HCT116 (cell line): ENCODE results near the gene EPHA6. TPM values are rescaled to one million over a fixed set of nuclear protein-coding genes. Genes with fewer than 3 reads are reported as not detected.

ENCODE experiments used
- ATAC-seq: fragments of 200-7000 bp; cut with Tn5 transposase; 2 replicates; pipeline ENCODE4 v1.9.1; 2020; ENCODE audit warnings: mild to moderate bottlenecking, moderate library complexity
- BruUV-seq: library from RNA; stranded (reverse); fragments of 400-500 nt; replicated peaks from 2 replicates; lab custom pipeline; 2021; lab: Mats Ljungman, UMichigan
- CTCF ChIA-PET: fragments of 300-600 bp; sonication (Branson Sonifier 250); formaldehyde crosslinking; loops from one replicate; lab custom pipeline; 2021; ENCODE audit warnings: antibody characterized with exemption; lab: Charles Lee
- POLR2A ChIA-PET: fragments of 300-600, 350-600 bp; sonication (Branson Sonifier 250); formaldehyde crosslinking; loops from one replicate; lab custom pipeline; 2021; ENCODE audit warnings: antibody characterized with exemption; lab: Charles Lee
- RAD21 ChIA-PET, 2 experiments: fragments of 300-600 bp; sonication (Branson Sonifier 250); formaldehyde crosslinking; loops; one replicate each; lab custom pipeline; 2023; ENCODE audit warnings: low total read pairs in 2 of 2; ENCODE audit not compliant: uncharacterized antibody in 2 of 2, unreplicated experiment in 2 of 2, low non-redundant PET in 1 of 2; lab: Charles Lee
- DNase-seq: peaks from one replicate; pipeline ENCODE4 v3.0.0-alpha.2; 2010; ENCODE audit warnings: low read depth, low spot score
- H2AFZ ChIP-seq: fragments of 200-600 bp; shearing (Covaris generic), sonication (generic); 2 replicates; pipeline ENCODE4 v1.6.1; 2017; ENCODE audit warnings: low read depth, mixed run types, mixed read lengths, antibody characterized with exemption, low read length; ENCODE audit not compliant: poor library complexity, severe bottlenecking
- H3K27ac ChIP-seq: 2 replicates; pipeline ENCODE4 v1.5.1; 2012; ENCODE audit warnings: low read depth, low read length
- H3K27me3 ChIP-seq: fragments of 200-600 bp; sonication (generic); 2 replicates; pipeline ENCODE4 v1.6.1; 2016; ENCODE audit warnings: mixed run types, low read length, mixed read lengths; ENCODE audit not compliant: insufficient read depth
- H3K36me3 ChIP-seq, 2 experiments: fragments of 200-500 bp in 1 of 2; fragments of 200-600 bp in 1 of 2; sonication (Bioruptor generic) in 1 of 2; sonication (generic) in 1 of 2; 2 replicates each; pipeline versions ENCODE4 v1.5.1 to v1.6.1; 2014 to 2016; ENCODE audit warnings: low read length in 2 of 2, inconsistent platforms in 1 of 2, mixed read lengths in 1 of 2, mixed run types in 1 of 2; ENCODE audit not compliant: insufficient read depth in 2 of 2, control insufficient read depth in 1 of 2
- H3K4me1 ChIP-seq, 2 experiments: fragments of 200-600 bp in 1 of 2; sonication (generic) in 1 of 2; 2 replicates each; pipeline versions ENCODE4 v1.5.1 to v1.6.1; 2012 to 2017; ENCODE audit warnings: low read length in 2 of 2, inconsistent platforms in 1 of 2, mild to moderate bottlenecking in 1 of 2, mixed read lengths in 1 of 2, mixed run types in 1 of 2, moderate library complexity in 1 of 2; ENCODE audit not compliant: insufficient read depth in 2 of 2, control insufficient read depth in 1 of 2
- H3K4me2 ChIP-seq: fragments of 200-600 bp; sonication (generic); 2 replicates; pipeline ENCODE4 v1.6.1; 2017; ENCODE audit warnings: mixed run types, low read length, mixed read lengths
- H3K4me3 ChIP-seq, 2 experiments: fragments of 200-600 bp in 1 of 2; sonication (generic) in 1 of 2; replicated peaks in 1 of 2; 2 replicates each; pipeline ENCODE4 v1.5.1; 2011 to 2016; ENCODE audit warnings: low read length in 2 of 2, control low read depth in 1 of 2, low read depth in 1 of 2, mild to moderate bottlenecking in 1 of 2, mixed read lengths in 1 of 2, mixed run types in 1 of 2
- H3K79me2 ChIP-seq: fragments of 200-600 bp; sonication (generic); 2 replicates; pipeline ENCODE4 v1.6.1; 2017; ENCODE audit warnings: mild to moderate bottlenecking, mixed run types, low read length, moderate library complexity, mixed read lengths; ENCODE audit not compliant: insufficient read depth
- H3K9ac ChIP-seq: fragments of 200-600 bp; sonication (generic); 2 replicates; pipeline ENCODE4 v1.6.1; 2016; ENCODE audit warnings: low read length, mixed read lengths
- H3K9me2 ChIP-seq: fragments of 200-600 bp; sonication (generic), shearing (Covaris generic); 2 replicates; pipeline ENCODE4 v1.6.1; 2017; ENCODE audit warnings: mixed run types, mild to moderate bottlenecking, moderate library complexity; ENCODE audit not compliant: insufficient read depth
- H3K9me3 ChIP-seq, 2 experiments: fragments of 200-500 bp in 1 of 2; fragments of 200-600 bp in 1 of 2; sonication (Bioruptor generic) in 1 of 2; sonication (generic) in 1 of 2; 2 replicates each; pipeline ENCODE4 v1.6.1; 2014 to 2017; ENCODE audit warnings: low read length in 2 of 2, mixed read lengths in 2 of 2, inconsistent platforms in 1 of 2, low read depth in 1 of 2, mild to moderate bottlenecking in 1 of 2, mixed run types in 1 of 2, moderate library complexity in 1 of 2; ENCODE audit not compliant: control insufficient read depth in 1 of 2, insufficient read depth in 1 of 2
- H4K20me1 ChIP-seq: fragments of 200-600 bp; sonication (generic), shearing (Covaris generic); 2 replicates; pipeline ENCODE4 v1.6.1; 2017; ENCODE audit warnings: mixed run types, mild to moderate bottlenecking, moderate library complexity; ENCODE audit not compliant: insufficient read depth
- CEBPB ChIP-seq: IDR thresholded peaks from 2 replicates; pipeline ENCODE4 v1.6.1; 2012; ENCODE audit warnings: low read depth
- ELF1 ChIP-seq: IDR thresholded peaks from 2 replicates; pipeline ENCODE4 v1.6.1; 2012; ENCODE audit warnings: low read depth, borderline replicate concordance
- EZH2 ChIP-seq: fragments of 200-600 bp; sonication (generic); IDR thresholded peaks from 2 replicates; pipeline ENCODE4 v1.6.1; 2017; ENCODE audit warnings: antibody characterized with exemption, mixed run types
- EZH2phosphoT487 ChIP-seq: fragments of 200-600 bp; IDR thresholded peaks from 2 replicates; pipeline ENCODE4 v1.6.1; 2018; ENCODE audit warnings: antibody characterized with exemption, borderline replicate concordance
- FOSL1 ChIP-seq: IDR thresholded peaks from 2 replicates; pipeline ENCODE4 v1.6.1; 2012; ENCODE audit warnings: low read depth
- JUND ChIP-seq: IDR thresholded peaks from 2 replicates; pipeline ENCODE4 v1.6.1; 2012
- POLR2A ChIP-seq: IDR thresholded peaks from 2 replicates; pipeline ENCODE4 v1.7.0; 2011; ENCODE audit warnings: borderline replicate concordance; ENCODE audit not compliant: insufficient read depth, insufficient read length; ENCODE audit errors: extremely low read depth
- POLR2AphosphoS5 ChIP-seq: IDR thresholded peaks from 2 replicates; pipeline ENCODE4 v1.6.1; 2011; ENCODE audit warnings: mild to moderate bottlenecking, low read depth, low read length, moderate library complexity
- RAD21 ChIP-seq: IDR thresholded peaks from 2 replicates; pipeline ENCODE4 v1.6.1; 2012; ENCODE audit warnings: low read depth, mild to moderate bottlenecking
- SIN3A ChIP-seq: IDR thresholded peaks from 2 replicates; pipeline ENCODE4 v1.6.1; 2012; ENCODE audit warnings: low read depth
- TCF7L2 ChIP-seq: IDR thresholded peaks from 2 replicates; pipeline ENCODE4 v1.7.0; 2011; ENCODE audit warnings: borderline replicate concordance, inconsistent platforms; ENCODE audit not compliant: insufficient read depth, insufficient read length; ENCODE audit errors: extremely low read depth
- YY1 ChIP-seq: IDR thresholded peaks from 2 replicates; pipeline ENCODE4 v1.6.1; 2011; ENCODE audit warnings: low read length, low read depth, moderate library complexity, mild to moderate bottlenecking; ENCODE audit not compliant: insufficient replicate concordance; ENCODE audit errors: extremely low read depth
- ZFX ChIP-seq: fragments of 450-650 bp; IDR thresholded peaks from 2 replicates; pipeline ENCODE4 v1.6.1; 2017
- ZNF274 ChIP-seq: fragments of 200-500 bp; sonication (Bioruptor generic); IDR thresholded peaks from 2 replicates; pipeline ENCODE4 v1.6.1; 2014; ENCODE audit warnings: mild to moderate bottlenecking, low read depth, low read length, inconsistent platforms
- intact Hi-C: fragments of 100-400 bp; cut with micrococcal nuclease; formaldehyde crosslinking; loops from 2 replicates; pipeline ENCODE4 v1.10.0; 2022
- total RNA-seq: library from RNA; stranded (reverse); gene quantifications from one replicate; pipeline ENCODE4 v1.2.1, GENCODE V29; 2021; ENCODE audit not compliant: unreplicated experiment
- TF ChIP-seq, protein P1 (sequence below): IDR thresholded peaks from 2 replicates; pipeline ENCODE4 v1.6.1; 2011; ENCODE audit warnings: mild to moderate bottlenecking, low read length, moderate library complexity; ENCODE audit not compliant: insufficient replicate concordance; ENCODE audit errors: extremely low read depth
- TF ChIP-seq, protein P2 (sequence below): IDR thresholded peaks from 2 replicates; pipeline ENCODE4 v1.6.1; 2012; ENCODE audit warnings: low read depth
- TF ChIP-seq, protein P3 (sequence below): IDR thresholded peaks from 2 replicates; pipeline ENCODE4 v1.6.1; 2012

Gene EPHA6
- total RNA-seq, 1 experiment from 2014 or later: not detected

DNA sequence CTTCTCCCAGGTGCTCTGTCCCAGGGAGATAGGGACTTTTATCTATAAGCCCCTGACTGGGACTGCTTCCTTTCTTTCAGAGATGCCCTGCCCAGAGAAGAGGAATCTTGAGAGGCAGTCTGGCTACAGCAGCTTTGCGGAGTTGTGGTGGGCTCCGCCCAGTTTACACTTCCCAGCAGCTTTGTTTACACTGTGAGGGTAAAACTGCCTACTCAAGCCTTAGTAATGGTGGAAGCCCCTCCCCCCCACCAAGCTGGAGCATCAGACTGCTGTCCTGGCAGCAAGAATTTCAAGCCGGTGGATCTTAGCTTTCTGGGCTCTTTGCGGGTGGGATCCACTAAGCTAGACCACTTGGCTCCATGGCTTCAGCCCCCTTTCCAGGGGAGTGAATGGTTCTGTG lies 696.4 kb downstream of the EPHA6 start:
- Histone ChIP-seq H3K4me2 (no peak overlapping the region), H3K9me2 (no peaks in the 10 kb centered on the region), H3K9ac (no peak overlapping the region), H3K27ac (no peak overlapping the region), H3K9me3 (no peaks in the 10 kb centered on the region), H3K27me3 (no peaks in the 10 kb centered on the region), H4K20me1 (no peaks in the 10 kb centered on the region), H3K4me3 (no peak overlapping the region), H3K79me2 (no peaks in the 10 kb centered on the region), H3K4me1 (no peaks in the 10 kb centered on the region), H3K36me3 (no peaks in the 10 kb centered on the region), H2AFZ (no peak overlapping the region)
- no peak for TF ChIP-seq TCF7L2
- no peak for TF ChIP-seq EZH2
- TF ChIP-seq CEBPB: no peak
- TF ChIP-seq EZH2phosphoT487: no peak
- no peak for TF ChIP-seq SIN3A
- no peak for DNase-seq
- ChIA-PET CTCF (no interaction called here), RAD21 (no interaction called here), POLR2A (no interaction called here)
- intact Hi-C loops: no loop called here
- BruUV-seq: no TSS peak
- no peak for ATAC-seq

DNA sequence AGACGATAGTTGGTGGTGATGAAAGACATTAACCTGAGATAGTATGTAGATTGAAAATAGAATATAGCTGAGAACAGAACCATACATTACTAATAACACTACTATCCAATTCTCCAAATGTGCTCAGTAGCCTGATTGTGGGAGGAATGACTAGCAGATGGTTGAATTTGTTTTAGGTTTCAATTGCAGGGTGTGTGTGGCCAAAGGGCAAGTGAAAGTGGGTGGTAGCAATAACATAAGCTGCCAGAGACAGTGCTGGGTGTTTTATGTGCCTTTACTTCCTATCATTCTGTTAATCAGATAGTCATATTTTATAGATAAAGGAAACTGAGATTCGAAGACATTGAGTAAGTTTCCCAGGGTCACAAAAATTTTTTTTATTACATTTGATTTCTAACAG lies 700.7 kb downstream of the EPHA6 start:
- Histone ChIP-seq H3K4me1 (no peaks in the 10 kb centered on the region), H2AFZ (no peak overlapping the region), H3K9ac (no peak overlapping the region), H3K36me3 (no peaks in the 10 kb centered on the region), H3K79me2 (no peaks in the 10 kb centered on the region), H3K9me3 (peaks cover 0 to 3% of the 10 kb centered on the region in 2 experiments; a peak in 1 of 4 replicates), H3K4me3 (no peak overlapping the region), H3K27ac (no peak overlapping the region), H3K27me3 (no peaks in the 10 kb centered on the region), H4K20me1 (no peaks in the 10 kb centered on the region), H3K9me2 (no peaks in the 10 kb centered on the region), H3K4me2 (no peak overlapping the region)
- DNase-seq (no peak), ATAC-seq (no peak)
- BruUV-seq: no TSS peak
- intact Hi-C loops: no loop called here
- CTCF ChIA-PET: no interaction called here
- POLR2A ChIA-PET: no interaction called here
- RAD21 ChIA-PET: no interaction called here
- TF ChIP-seq ZFX (no peak), SIN3A (no peak), FOSL1 (no peak), ELF1 (no peak), RAD21 (no peak), ZNF274 (no peak), YY1 (no peak), JUND (no peak), POLR2AphosphoS5 (no peak), POLR2A (no peak)
- TF ChIP-seq, protein P1, sequence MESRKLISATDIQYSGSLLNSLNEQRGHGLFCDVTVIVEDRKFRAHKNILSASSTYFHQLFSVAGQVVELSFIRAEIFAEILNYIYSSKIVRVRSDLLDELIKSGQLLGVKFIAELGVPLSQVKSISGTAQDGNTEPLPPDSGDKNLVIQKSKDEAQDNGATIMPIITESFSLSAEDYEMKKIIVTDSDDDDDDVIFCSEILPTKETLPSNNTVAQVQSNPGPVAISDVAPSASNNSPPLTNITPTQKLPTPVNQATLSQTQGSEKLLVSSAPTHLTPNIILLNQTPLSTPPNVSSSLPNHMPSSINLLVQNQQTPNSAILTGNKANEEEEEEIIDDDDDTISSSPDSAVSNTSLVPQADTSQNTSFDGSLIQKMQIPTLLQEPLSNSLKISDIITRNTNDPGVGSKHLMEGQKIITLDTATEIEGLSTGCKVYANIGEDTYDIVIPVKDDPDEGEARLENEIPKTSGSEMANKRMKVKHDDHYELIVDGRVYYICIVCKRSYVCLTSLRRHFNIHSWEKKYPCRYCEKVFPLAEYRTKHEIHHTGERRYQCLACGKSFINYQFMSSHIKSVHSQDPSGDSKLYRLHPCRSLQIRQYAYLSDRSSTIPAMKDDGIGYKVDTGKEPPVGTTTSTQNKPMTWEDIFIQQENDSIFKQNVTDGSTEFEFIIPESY: no peak
- TF ChIP-seq, protein P2, sequence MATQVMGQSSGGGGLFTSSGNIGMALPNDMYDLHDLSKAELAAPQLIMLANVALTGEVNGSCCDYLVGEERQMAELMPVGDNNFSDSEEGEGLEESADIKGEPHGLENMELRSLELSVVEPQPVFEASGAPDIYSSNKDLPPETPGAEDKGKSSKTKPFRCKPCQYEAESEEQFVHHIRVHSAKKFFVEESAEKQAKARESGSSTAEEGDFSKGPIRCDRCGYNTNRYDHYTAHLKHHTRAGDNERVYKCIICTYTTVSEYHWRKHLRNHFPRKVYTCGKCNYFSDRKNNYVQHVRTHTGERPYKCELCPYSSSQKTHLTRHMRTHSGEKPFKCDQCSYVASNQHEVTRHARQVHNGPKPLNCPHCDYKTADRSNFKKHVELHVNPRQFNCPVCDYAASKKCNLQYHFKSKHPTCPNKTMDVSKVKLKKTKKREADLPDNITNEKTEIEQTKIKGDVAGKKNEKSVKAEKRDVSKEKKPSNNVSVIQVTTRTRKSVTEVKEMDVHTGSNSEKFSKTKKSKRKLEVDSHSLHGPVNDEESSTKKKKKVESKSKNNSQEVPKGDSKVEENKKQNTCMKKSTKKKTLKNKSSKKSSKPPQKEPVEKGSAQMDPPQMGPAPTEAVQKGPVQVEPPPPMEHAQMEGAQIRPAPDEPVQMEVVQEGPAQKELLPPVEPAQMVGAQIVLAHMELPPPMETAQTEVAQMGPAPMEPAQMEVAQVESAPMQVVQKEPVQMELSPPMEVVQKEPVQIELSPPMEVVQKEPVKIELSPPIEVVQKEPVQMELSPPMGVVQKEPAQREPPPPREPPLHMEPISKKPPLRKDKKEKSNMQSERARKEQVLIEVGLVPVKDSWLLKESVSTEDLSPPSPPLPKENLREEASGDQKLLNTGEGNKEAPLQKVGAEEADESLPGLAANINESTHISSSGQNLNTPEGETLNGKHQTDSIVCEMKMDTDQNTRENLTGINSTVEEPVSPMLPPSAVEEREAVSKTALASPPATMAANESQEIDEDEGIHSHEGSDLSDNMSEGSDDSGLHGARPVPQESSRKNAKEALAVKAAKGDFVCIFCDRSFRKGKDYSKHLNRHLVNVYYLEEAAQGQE: no peak
- TF ChIP-seq, protein P3, sequence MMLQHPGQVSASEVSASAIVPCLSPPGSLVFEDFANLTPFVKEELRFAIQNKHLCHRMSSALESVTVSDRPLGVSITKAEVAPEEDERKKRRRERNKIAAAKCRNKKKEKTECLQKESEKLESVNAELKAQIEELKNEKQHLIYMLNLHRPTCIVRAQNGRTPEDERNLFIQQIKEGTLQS: no peak
